Panc1 (cell line): ENCODE measurements around the gene DHCR24.

Source experiments
- SIN3A ChIP-seq: IDR thresholded peaks from 2 replicates; pipeline ENCODE4 v1.6.1; 2012; ENCODE audit warnings: low read depth, mild to moderate bottlenecking, low read length, moderate library complexity, borderline replicate concordance; ENCODE audit not compliant: insufficient read depth
- TCF7L2 ChIP-seq: IDR thresholded peaks from 2 replicates; pipeline ENCODE4 v1.6.1; 2011; ENCODE audit warnings: mild to moderate bottlenecking, low read depth, low read length, inconsistent platforms
- TF ChIP-seq, protein P1 (sequence below), 2 experiments: IDR thresholded peaks; 2 replicates each; pipeline ENCODE4 v1.6.1; 2011 to 2012; ENCODE audit warnings: low read depth in 2 of 2, control low read depth in 1 of 2, low read length in 1 of 2, mild to moderate bottlenecking in 1 of 2, moderate library complexity in 1 of 2; ENCODE audit not compliant: insufficient read depth in 1 of 2
- TF ChIP-seq, protein P2 (sequence below): fragments of 450-650 bp; IDR thresholded peaks from 2 replicates; pipeline ENCODE4 v1.5.1; 2017; ENCODE audit warnings: mild to moderate bottlenecking

DNA sequence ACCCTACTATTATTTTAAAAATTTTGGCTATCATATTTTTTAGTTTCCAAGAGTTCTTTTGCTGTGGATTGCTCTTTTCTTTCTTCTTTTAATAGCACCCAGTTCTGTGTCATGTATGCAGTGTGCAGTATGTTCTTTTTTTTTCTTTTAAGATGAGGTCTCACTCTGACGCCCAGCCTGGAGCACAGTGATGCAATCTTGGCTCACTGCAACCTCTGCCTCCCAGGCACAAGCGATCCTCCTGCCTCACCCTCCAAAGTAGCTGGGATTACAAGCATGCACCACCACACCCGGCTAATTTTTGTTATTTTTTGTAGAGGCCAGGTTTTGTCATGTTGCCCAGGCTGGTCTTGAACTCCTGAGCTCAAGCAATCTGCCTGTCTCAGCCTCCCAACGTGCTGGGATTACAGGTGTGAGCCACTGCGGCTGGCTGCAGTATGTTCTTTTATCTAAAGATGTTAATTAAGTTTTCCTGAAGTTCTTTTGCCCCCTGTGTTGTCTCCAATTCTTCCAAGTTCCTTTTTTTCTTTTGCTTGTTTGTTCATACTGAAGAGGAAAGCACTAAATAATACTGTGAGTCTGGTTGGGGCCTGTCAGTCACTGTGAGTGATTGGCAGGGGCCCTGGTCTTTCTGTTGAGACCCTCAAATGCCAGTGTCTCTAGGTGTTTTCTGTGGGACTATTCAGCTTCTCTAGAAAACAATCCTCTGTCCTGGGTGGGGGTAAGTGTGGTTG, 68.4 kb downstream of the DHCR24 start:
- TF ChIP-seq, protein P1, sequence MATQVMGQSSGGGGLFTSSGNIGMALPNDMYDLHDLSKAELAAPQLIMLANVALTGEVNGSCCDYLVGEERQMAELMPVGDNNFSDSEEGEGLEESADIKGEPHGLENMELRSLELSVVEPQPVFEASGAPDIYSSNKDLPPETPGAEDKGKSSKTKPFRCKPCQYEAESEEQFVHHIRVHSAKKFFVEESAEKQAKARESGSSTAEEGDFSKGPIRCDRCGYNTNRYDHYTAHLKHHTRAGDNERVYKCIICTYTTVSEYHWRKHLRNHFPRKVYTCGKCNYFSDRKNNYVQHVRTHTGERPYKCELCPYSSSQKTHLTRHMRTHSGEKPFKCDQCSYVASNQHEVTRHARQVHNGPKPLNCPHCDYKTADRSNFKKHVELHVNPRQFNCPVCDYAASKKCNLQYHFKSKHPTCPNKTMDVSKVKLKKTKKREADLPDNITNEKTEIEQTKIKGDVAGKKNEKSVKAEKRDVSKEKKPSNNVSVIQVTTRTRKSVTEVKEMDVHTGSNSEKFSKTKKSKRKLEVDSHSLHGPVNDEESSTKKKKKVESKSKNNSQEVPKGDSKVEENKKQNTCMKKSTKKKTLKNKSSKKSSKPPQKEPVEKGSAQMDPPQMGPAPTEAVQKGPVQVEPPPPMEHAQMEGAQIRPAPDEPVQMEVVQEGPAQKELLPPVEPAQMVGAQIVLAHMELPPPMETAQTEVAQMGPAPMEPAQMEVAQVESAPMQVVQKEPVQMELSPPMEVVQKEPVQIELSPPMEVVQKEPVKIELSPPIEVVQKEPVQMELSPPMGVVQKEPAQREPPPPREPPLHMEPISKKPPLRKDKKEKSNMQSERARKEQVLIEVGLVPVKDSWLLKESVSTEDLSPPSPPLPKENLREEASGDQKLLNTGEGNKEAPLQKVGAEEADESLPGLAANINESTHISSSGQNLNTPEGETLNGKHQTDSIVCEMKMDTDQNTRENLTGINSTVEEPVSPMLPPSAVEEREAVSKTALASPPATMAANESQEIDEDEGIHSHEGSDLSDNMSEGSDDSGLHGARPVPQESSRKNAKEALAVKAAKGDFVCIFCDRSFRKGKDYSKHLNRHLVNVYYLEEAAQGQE (IDR thresholded peaks at IDR 0.05; ENCODE audit: insufficient read depth in 1 of 2, low read depth in 2 of 2, low read length in 1 of 2), result no peak
- TF ChIP-seq, protein P2, sequence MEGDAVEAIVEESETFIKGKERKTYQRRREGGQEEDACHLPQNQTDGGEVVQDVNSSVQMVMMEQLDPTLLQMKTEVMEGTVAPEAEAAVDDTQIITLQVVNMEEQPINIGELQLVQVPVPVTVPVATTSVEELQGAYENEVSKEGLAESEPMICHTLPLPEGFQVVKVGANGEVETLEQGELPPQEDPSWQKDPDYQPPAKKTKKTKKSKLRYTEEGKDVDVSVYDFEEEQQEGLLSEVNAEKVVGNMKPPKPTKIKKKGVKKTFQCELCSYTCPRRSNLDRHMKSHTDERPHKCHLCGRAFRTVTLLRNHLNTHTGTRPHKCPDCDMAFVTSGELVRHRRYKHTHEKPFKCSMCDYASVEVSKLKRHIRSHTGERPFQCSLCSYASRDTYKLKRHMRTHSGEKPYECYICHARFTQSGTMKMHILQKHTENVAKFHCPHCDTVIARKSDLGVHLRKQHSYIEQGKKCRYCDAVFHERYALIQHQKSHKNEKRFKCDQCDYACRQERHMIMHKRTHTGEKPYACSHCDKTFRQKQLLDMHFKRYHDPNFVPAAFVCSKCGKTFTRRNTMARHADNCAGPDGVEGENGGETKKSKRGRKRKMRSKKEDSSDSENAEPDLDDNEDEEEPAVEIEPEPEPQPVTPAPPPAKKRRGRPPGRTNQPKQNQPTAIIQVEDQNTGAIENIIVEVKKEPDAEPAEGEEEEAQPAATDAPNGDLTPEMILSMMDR, result no peak
- no peak for TF ChIP-seq SIN3A
- no peak for TF ChIP-seq TCF7L2
